Measurements from ENCODE around the gene AQP6.

Gene AQP6

DNA sequence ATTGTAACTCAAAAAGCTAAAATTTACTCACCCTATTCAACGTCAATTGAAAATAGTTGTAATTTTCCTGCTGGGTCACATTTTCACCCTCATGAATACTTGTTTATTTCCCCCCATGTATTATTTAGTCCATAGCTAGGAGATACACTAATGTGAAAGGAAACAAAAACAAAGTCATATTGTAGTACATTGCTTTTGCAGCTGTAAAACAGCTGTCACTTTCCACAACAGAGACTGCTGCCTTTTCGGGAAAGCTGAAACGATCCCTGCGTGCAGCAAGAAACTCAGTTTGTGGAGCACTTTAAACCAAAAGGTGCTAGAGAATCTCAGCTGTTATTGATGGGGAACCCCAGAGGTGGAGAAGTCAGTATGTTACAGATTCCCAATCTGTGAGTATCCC, 48.3 kb downstream of the AQP6 start:
- TF ChIP-seq CTCF (IDR thresholded peaks at IDR 0.05; ENCODE audit: unreplicated experiment in 3 of 3): no peak
- Mint-ChIP-seq H3K9me3 (no peaks in the 10 kb centered on the region), H3K4me1 (peaks cover 64% of the 10 kb centered on the region), H3K4me3 (peak overlapping the region in 2 of 3 experiments; percentile 3 to 8), H3K27me3 (ENCODE audit: low read depth) (no peaks in the 10 kb centered on the region), H3K27ac (peak overlapping the region; percentile 32 to 34 (median 32)), H3K36me3 (ENCODE audit: low read depth) (peaks cover 4% of the 10 kb centered on the region)

DNA sequence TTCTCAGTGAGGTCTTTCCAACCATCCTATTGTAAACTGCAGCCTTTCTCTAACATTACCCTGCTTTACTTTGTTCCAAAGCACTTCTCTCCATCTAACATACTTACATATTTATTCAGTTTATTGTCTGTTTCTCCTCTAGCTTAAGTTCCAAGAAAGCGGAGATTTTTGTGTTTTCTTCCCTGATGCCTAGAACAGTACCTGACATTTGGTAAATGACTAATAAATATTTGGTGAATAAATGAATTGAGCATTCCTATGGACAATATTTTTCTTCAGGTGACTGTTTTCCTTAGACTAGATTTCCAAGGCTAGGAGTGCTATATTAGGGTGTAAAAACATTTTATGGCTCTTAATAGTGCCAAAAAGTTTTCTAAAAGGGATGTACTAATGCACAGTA, 50.2 kb downstream of the AQP6 start:
- no peaks in the 10 kb centered on the region for H3K27me3 Mint-ChIP-seq (ENCODE audit: low read depth)
- peak overlapping the region in 1 of 3 experiments; percentile 65 for H3K27ac Mint-ChIP-seq
- peaks cover 54% of the 10 kb centered on the region for H3K4me1 Mint-ChIP-seq
- H3K9me3 Mint-ChIP-seq: no peaks in the 10 kb centered on the region
- TF ChIP-seq CTCF (IDR thresholded peaks at IDR 0.05; ENCODE audit: unreplicated experiment in 3 of 3): no peak
- H3K4me3 Mint-ChIP-seq: peak overlapping the region in 2 of 3 experiments; percentile 95 to 98
- no peaks in the 10 kb centered on the region for H3K36me3 Mint-ChIP-seq (ENCODE audit: low read depth)

DNA sequence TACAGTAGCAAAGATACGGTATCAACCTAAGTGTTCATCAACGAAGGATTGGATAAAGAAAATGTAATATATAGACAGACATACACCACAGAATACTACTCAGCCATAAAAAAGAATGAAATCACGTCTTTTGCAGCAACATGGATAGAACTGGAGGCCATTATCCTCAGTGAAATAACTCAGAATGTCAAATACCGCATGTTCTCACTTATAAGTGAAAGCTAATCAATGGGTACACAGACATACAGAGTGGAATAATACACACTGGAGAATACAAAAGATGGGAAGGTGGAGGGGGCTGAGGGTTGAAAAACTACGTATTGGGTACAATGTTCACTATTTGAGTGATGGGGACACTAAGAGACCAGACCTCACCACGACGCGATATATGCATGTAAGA, 51.5 kb downstream of the AQP6 start:
- Mint-ChIP-seq H3K4me1 (peaks cover 42% of the 10 kb centered on the region), H3K9me3 (no peaks in the 10 kb centered on the region), H3K36me3 (ENCODE audit: low read depth) (no peaks in the 10 kb centered on the region), H3K27me3 (ENCODE audit: low read depth) (peaks cover 4% of the 10 kb centered on the region), H3K27ac (peak overlapping the region in 2 of 3 experiments; percentile 0 to 84), H3K4me3 (peak overlapping the region; percentile 95 to 98 (median 97))
- TF ChIP-seq CTCF (IDR thresholded peaks at IDR 0.05; ENCODE audit: unreplicated experiment in 3 of 3): no peak

DNA sequence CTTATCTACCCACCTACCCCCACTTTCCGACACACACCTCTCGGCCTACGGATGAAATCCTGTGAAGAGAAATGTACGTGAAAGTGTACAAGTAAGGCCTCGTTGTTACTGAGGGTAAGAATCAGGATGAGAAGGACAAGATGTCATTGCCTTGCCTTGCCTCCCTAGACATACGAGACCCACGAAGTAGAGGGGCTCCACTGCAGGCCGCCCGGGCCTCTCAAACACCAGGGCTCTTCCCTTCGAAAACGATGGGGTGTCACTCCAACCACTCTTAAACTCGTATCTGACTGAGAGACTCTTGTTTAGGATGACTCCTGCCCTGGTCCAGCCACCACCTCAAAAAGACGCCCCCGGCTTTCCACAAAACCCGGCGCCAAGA, 52.0 kb downstream of the AQP6 start:
- no peaks in the 10 kb centered on the region for H3K36me3 Mint-ChIP-seq (ENCODE audit: low read depth)
- H3K27me3 Mint-ChIP-seq (ENCODE audit: low read depth): peaks cover 4% of the 10 kb centered on the region
- peak overlapping the region; percentile 95 to 98 (median 97) for H3K4me3 Mint-ChIP-seq
- H3K4me1 Mint-ChIP-seq: peaks cover 38% of the 10 kb centered on the region
- no peaks in the 10 kb centered on the region for H3K9me3 Mint-ChIP-seq
- no peak for TF ChIP-seq CTCF (IDR thresholded peaks at IDR 0.05; ENCODE audit: unreplicated experiment in 3 of 3)
- peak overlapping the region; percentile 0 to 84 (median 73) for H3K27ac Mint-ChIP-seq

DNA sequence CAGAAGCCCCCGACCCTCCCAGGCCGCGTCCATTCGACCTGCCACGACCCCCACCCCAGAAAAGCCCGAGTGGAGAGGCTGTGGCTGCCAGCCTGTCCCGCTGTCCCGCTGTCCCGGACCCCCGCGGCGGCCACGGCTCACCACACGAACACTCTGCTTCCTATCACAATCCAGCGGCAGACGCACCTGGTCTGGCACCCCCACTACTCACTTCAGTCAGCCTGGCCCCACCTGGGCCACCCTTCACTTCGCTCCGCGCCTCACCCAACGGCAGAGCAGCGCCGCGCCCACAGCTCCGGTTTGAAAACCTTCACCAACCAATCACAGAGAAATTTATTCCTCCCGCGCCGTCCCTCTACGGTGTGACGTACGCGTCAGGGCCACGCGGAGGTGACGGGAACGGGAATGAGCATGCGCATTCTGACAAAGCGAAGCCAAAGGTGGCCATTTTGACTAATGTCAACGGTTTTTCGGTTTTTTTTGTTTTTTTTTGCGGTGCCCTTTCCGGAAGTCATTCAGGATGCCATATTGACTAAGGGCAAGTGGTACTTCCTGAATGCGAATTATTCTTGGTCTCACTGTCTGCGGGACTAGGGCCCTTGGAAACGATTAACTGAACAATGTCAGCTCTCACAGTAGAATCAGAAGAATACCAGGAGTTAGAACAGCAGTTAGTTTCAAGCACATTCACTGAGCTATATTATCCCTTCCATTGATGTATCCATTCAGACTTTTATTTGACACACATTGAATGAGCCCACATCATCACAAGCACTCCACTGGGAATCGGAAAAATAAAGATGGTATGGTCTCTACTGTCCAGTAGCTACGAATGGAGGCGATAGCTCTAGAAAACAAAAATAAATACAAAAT, 52.7 kb downstream of the AQP6 start, which contains the start of gene RACGAP1:
TSS of gene RACGAP1 (minus strand) at position 308 of the 873 bp plus-strand sequence. CDS start 8,779 bp downstream, outside the sequence.
- TF ChIP-seq CTCF (IDR thresholded peaks at IDR 0.05; ENCODE audit: unreplicated experiment in 3 of 3): no peak
- Mint-ChIP-seq H3K27me3 (ENCODE audit: low read depth) (peaks cover 4% of the 10 kb centered on the region), H3K4me1 (peaks cover 38% of the 10 kb centered on the region), H3K36me3 (ENCODE audit: low read depth) (no peaks in the 10 kb centered on the region), H3K4me3 (peak within 1 kb of the TSS; percentile 95 to 98 (median 97)), H3K27ac (peak within 1 kb of the TSS; percentile 73 to 91 (median 84)), H3K9me3 (no peaks in the 10 kb centered on the region)

Data from nephron (organoid).